ENCODE data around the gene TBCB. TPM values are rescaled to one million over a fixed set of nuclear protein-coding genes. Genes with fewer than 3 reads are reported as not detected.
A peak's percentile ranks its signal among the peaks of the same experiment; 100 is the strongest.

Gene TBCB
- total RNA-seq, 1 experiment from 2014 or later = 212 TPM

DNA sequence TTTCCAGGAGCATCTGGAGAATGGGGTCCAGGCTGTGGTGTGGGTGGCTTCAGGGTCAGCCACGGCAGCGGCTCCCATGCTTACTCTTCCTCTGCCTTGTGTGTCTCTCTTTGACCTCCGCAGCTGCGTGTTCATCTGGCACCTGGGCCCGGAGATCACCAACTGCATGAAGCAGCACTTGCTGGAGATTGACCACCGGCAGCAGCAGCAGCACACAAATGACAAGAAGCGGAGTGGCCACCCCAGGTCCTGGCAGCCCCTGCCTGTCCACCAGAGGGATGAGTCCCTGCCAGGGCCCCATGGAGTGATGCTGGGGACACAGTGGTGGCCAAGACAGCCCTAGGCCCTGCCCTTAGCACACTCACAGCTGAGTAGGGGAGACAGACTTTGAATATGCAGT, 22.7 kb upstream of the TBCB start:
- H3K36me3 ChIP-seq = peaks cover 86% of the 10 kb centered on the region
- H3K27ac ChIP-seq = no peak overlapping the region
- no peak for DNase-seq
- no peaks in the 10 kb centered on the region for H3K4me1 ChIP-seq
- H3K4me3 ChIP-seq = no peak overlapping the region
- no peaks in the 10 kb centered on the region for H3K9me3 ChIP-seq (replicated peaks)
- H3K27me3 ChIP-seq = no peaks in the 10 kb centered on the region

DNA sequence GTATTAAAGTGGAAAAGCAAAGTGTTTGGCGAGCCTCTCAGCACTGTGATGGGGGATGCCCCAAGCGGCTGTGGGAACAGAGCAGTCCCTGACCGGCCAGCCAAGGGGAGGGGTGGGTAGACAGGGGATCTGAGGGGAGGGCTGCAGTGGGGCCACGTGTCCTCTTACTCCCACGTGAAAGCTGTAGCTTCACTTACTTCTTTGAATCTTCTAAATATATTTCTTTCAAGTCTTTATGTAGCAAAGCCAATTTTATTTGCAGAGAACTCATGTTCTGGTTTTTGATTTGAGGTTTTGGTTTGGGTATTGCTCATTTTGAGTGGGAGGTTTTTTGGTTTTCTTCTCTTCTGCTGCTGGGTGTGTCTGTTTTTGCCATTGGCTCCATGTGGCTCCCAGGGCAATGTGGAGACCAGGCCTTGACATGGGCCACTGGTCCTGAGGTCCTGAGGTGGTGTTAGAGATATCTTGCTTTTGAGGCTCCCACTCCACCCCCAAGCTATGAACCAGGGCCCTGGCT, 22.1 kb upstream of the TBCB start:
- Histone ChIP-seq H3K27ac (no peak overlapping the region), H3K4me1 (no peaks in the 10 kb centered on the region), H3K4me3 (no peak overlapping the region), H3K36me3 (peaks cover 84% of the 10 kb centered on the region), H3K27me3 (no peaks in the 10 kb centered on the region), H3K9me3 (replicated peaks) (no peaks in the 10 kb centered on the region)
- DNase-seq = no peak

GRCh38 chr19:36093687-36094086, 21.6 kb upstream of the TBCB start:
- H3K36me3 ChIP-seq = peaks cover 84% of the 10 kb centered on the region

DNA sequence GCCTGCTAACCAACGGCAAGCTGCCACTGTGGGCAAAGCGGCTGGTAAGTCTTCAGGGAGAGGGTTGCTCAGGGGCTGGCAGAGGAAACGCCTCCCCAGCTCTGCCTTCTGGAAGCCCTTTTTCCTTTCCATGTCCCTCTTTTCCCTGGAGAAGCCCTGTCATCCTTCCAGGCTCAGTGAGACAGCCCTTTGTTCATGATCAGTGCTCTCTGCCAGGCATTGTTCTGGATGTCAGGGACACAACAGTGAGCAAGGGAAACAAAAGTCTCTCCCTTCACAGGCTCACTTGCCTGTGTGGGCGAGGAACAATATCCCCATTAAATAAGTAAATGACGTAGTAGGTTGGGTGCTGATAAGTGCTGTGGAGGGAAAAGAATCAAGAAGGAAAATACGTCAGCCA, 18.2 kb upstream of the TBCB start:
- H3K4me3 ChIP-seq = no peak overlapping the region
- peaks cover 75% of the 10 kb centered on the region for H3K36me3 ChIP-seq
- H3K27ac ChIP-seq = no peak overlapping the region
- DNase-seq = no peak
- H3K27me3 ChIP-seq = no peaks in the 10 kb centered on the region
- no peaks in the 10 kb centered on the region for H3K9me3 ChIP-seq (replicated peaks)
- H3K4me1 ChIP-seq = no peaks in the 10 kb centered on the region

More at GRCh38 chr19:36093687-36094086, 21.6 kb upstream of the TBCB start:
- no peak for DNase-seq
- Histone ChIP-seq H3K27me3 (no peaks in the 10 kb centered on the region), H3K4me3 (no peak overlapping the region), H3K9me3 (replicated peaks) (no peaks in the 10 kb centered on the region), H3K27ac (no peak overlapping the region), H3K4me1 (no peaks in the 10 kb centered on the region)

DNA sequence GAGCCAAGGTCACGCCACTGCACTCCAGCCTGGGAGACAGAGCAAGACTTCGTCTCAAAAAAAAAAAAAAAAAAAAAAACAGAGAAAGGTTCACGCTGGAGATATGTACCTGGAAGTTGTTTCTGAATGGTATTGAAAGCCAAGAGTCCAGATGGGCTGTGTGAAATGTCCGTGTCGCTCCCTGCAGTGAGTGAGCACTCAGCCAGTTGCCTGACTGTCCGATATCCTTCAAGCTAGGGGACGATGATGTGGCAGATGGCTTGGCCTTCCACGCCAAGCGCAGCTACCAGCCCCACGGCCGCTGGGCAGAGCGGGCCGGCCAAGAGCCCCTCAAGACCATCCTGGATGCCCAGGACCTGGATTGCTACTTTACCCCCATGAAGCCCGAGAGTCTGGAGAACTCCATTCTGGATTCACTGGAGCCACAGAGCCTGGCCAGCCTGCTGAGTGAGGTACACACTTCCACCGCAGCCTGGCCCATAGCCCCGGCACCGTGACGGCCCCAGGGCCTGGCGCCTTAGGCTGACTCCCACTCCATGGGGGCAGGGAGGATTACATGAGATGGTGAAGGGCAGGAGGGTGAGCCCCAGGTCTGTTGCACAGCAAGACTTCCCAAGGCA, 16.0 kb upstream of the TBCB start:
- DNase-seq = no peak
- Histone ChIP-seq H3K36me3 (peaks cover 77% of the 10 kb centered on the region), H3K27me3 (no peaks in the 10 kb centered on the region), H3K27ac (no peak overlapping the region), H3K4me1 (no peaks in the 10 kb centered on the region), H3K9me3 (replicated peaks) (no peaks in the 10 kb centered on the region), H3K4me3 (no peak overlapping the region)

DNA sequence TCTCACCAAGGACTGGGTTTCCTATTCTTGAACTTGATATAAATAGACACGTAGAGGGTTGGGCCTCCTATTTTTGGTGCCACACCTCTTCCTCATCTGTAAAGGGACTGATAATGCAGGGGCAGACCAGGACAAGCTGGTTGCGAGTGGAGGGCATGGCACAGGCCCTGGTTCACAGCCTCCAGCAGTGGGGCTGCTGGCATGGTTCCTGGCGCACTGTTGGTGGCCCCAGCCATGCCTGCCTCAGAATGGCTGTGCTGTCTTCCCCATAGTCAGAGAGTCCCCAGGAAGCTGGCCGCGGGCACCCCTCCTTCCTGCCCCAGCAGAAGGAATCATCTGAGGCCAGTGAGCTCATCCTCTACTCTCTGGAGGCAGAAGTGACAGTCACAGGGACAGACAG, 14.8 kb upstream of the TBCB start:
- no peak overlapping the region for H3K27ac ChIP-seq
- DNase-seq = no peak
- H3K9me3 ChIP-seq (replicated peaks) = no peaks in the 10 kb centered on the region
- H3K4me1 ChIP-seq = no peaks in the 10 kb centered on the region
- H3K36me3 ChIP-seq = peaks cover 79% of the 10 kb centered on the region
- H3K4me3 ChIP-seq = no peak overlapping the region
- H3K27me3 ChIP-seq = no peaks in the 10 kb centered on the region

- Histone ChIP-seq H3K4me1 (0 out of 2 replicates have a peak, but pooled peaks cover 4% of the 10 kb centered on the region), H3K4me3 (no peak overlapping the region), H3K36me3 (peaks cover 72% of the 10 kb centered on the region), H3K9me3 (replicated peaks) (no peaks in the 10 kb centered on the region), H3K27ac (no peak overlapping the region), H3K27me3 (no peaks in the 10 kb centered on the region)
- DNase-seq = no peak
These were observed 13.5 kb upstream of the TBCB start for GRCh38 chr19:36101550-36102327.

DNA sequence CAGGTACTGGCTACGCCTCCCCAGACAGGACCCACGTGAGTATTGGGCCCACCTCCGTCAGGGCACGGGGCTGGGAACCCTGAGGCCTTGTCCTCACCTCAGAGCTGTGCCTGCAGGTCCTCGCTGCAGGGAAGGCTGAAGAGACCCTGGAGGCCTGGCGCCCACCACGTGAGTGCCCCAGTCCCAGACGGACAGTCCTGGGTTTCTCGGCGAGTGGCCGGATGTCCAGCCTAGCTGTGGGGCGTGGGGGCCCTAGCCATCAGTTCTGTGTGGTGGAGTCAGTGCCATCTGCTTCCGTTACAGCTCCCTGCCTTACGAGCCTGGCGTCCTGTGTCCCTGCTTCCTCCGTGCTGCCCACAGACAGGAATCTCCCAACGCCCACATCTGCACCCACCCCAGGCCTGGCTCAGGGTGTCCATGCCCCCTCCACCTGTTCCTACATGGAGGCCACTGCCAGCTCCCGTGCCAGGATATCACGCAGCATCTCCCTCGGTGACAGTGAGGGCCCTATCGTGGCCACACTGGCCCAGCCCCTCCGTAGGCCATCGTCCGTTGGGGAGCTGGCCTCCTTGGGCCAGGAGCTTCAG, 12.1 kb upstream of the TBCB start:
- H3K4me3 ChIP-seq = no peak overlapping the region
- H3K27me3 ChIP-seq = no peaks in the 10 kb centered on the region
- no peak for DNase-seq
- peaks cover 65% of the 10 kb centered on the region for H3K36me3 ChIP-seq
- 0 out of 2 replicates have a peak, but pooled peaks cover 4% of the 10 kb centered on the region for H3K4me1 ChIP-seq
- H3K27ac ChIP-seq = no peak overlapping the region
- no peaks in the 10 kb centered on the region for H3K9me3 ChIP-seq (replicated peaks)

GRCh38 chr19:36103842-36104552, 11.3 kb upstream of the TBCB start:
- Histone ChIP-seq H3K4me3 (no peak overlapping the region), H3K4me1 (0 out of 2 replicates have a peak, but pooled peaks cover 4% of the 10 kb centered on the region), H3K27ac (no peak overlapping the region), H3K27me3 (no peaks in the 10 kb centered on the region), H3K9me3 (replicated peaks) (no peaks in the 10 kb centered on the region), H3K36me3 (peaks cover 58% of the 10 kb centered on the region)
- no peak for DNase-seq

- no peak for DNase-seq
- Histone ChIP-seq H3K27me3 (no peaks in the 10 kb centered on the region), H3K9me3 (replicated peaks) (no peaks in the 10 kb centered on the region), H3K36me3 (peaks cover 41% of the 10 kb centered on the region), H3K4me1 (peaks cover 14% of the 10 kb centered on the region), H3K4me3 (no peak overlapping the region), H3K27ac (no peak overlapping the region)
These were observed 8.8 kb upstream of the TBCB start for GRCh38 chr19:36106441-36106840.

DNA sequence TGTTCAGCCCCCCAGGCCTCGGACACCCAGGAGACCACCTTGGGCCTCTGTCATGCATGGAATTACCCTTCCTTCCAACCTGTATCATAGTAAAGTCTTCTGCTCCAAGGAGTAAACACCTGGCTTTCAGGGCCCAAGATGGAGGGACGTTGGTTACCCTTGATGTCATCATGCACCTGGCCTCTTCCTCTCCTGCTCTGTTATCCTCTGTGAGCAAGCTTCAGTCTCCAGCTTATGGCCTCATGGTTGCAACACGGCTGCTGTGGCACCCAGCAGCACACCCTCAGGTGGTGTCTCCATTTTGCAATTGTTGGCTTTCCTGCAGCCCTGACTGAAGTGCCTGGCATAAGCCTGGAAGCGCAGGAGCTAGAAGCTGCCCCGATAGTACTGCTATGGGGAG, 8.3 kb upstream of the TBCB start:
- Histone ChIP-seq H3K27me3 (no peaks in the 10 kb centered on the region), H3K4me3 (no peak overlapping the region), H3K4me1 (peaks cover 20% of the 10 kb centered on the region), H3K27ac (no peak overlapping the region), H3K9me3 (replicated peaks) (no peaks in the 10 kb centered on the region), H3K36me3 (peaks cover 39% of the 10 kb centered on the region)
- DNase-seq = no peak

DNA sequence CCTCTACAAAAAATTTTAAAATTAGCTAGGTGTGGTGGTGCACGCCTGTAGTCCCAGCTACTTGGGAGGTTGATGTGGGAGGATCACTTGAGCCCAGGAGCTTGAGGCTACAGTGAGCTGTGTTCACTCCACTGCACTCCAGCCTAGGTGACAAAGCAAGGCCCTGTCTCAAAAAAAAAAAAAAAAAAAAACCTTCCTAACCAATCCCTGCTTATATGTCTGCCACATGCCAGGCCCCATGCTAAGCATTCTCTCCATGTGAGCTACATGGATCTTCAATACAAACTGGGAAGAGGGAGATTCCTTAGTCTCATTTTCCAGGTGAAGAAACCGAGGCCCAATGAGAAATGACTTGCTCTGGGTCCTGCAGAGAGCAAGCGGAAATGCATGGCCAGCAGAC, 6.6 kb upstream of the TBCB start:
- Histone ChIP-seq H3K9me3 (replicated peaks) (no peaks in the 10 kb centered on the region), H3K27ac (no peak overlapping the region), H3K27me3 (no peaks in the 10 kb centered on the region), H3K4me1 (peaks cover 26% of the 10 kb centered on the region), H3K36me3 (peaks cover 31% of the 10 kb centered on the region), H3K4me3 (no peak overlapping the region)
- DNase-seq = no peak

DNA sequence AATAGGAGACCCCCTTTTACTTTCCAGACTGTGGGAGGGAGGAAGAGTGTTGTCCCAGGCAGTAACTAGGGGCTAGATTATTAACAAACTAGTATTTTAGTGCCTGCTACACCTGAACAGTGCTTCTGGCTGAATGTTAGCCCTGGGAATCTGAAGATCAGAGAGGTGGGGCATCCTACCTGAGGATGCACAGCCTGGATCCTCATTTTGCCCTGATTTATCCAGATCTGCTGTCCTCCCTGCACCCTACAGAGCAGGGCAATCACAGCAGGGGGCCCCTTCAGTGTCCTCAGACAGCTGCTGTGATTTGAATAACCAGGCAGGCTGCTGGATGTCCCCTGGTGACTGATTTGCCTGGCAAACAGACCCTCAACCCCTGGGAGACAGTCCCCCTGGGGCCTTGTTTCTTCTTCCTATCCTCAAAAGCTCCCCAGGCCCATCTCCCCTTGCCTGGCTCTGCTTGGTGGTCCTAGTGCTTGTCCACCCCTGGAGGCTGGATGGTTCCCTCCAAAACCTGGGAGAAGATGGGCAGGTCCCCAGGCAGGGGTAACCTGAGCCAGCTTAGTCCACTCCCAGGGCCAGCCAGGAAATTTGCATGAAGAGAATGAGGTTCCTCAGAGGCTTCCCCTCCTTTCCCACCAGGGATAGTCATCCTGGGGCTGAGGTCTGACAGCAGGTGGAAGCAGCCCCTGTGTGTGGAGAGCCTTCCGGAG, 4.6 kb upstream of the TBCB start, which contains the start of gene OVOL3:
Gene OVOL3 (plus strand): TSS at position 657 of the 713 bp plus-strand sequence. CDS start 60 bp downstream, outside the sequence.
- DNase-seq = peak; percentile 91 to 94
- H3K36me3 ChIP-seq = peaks cover 13% of the 10 kb centered on the region
- H3K9me3 ChIP-seq (replicated peaks) = no peaks in the 10 kb centered on the region
- peaks cover 26% of the 10 kb centered on the region for H3K4me1 ChIP-seq
- no peaks in the 10 kb centered on the region for H3K27me3 ChIP-seq
- H3K4me3 ChIP-seq = peak within 1 kb of the TSS; percentile 18
- H3K27ac ChIP-seq = peak within 1 kb of the TSS; percentile 91

DNA sequence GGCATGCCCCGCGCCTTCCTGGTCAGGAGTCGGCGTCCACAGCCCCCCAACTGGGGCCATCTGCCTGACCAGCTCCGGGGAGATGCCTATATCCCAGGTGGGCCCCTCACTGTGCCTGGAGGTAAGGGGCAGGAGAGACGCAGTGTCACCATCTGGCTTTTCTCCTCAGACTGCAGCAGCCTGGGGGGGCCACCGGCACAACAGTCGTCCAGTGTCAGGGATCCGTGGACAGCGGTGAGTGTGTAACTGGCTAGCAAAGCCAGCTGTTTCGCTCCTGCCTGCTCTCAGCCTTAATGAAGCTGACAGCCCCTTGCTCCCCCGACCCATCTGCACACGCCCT, 4.1 kb upstream of the TBCB start:
- H3K4me1 ChIP-seq = peaks cover 22% of the 10 kb centered on the region
- H3K9me3 ChIP-seq (replicated peaks) = no peaks in the 10 kb centered on the region
- peak overlapping the region; percentile 18 for H3K4me3 ChIP-seq
- peak overlapping the region; percentile 91 for H3K27ac ChIP-seq
- H3K36me3 ChIP-seq = peaks cover 13% of the 10 kb centered on the region
- H3K27me3 ChIP-seq = no peaks in the 10 kb centered on the region
- DNase-seq = peak; percentile 89 to 92

Measured in SJCRH30 (cell line).